H1 (cell line): ENCODE data around the gene CRADD. TPM values are rescaled to one million over a fixed set of nuclear protein-coding genes. Genes with fewer than 3 reads are reported as not detected.

ENCODE experiments used
- CTCF ChIA-PET: fragments of 300-600 bp; sonication (Branson Sonifier 250); formaldehyde crosslinking; loops from one replicate; lab custom pipeline; 2021; ENCODE audit not compliant: partially characterized antibody; lab: Charles Lee
- POLR2A ChIA-PET: fragments of 300-600 bp; sonication (Branson Sonifier 250); formaldehyde crosslinking; loops from one replicate; lab custom pipeline; 2021; ENCODE audit warnings: inconsistent platforms; ENCODE audit not compliant: partially characterized antibody; lab: Charles Lee
- DNase-seq, 2 experiments: peaks; one replicate each; pipeline versions ENCODE4 v3.0.0 to v3.0.0-alpha.2; 2010 to 2022; ENCODE audit warnings: low spot score in 2 of 2, low read depth in 1 of 2, mixed read lengths in 1 of 2
- FAIRE-seq: peaks from 2 replicates; lab custom pipeline; 2011; peaks lifted over from hg19 to GRCh38; lab: Jason Lieb, UNC
- H2AFZ ChIP-seq: 2 replicates; pipeline ENCODE4 v1.8.1; 2012; ENCODE audit warnings: low read length, inconsistent platforms
- H2AK5ac ChIP-seq: 2 replicates; pipeline ENCODE4 v1.6.1; 2013; ENCODE audit warnings: low read depth, low read length
- H2BK120ac ChIP-seq: replicated peaks from 2 replicates; pipeline ENCODE3; 2013; ENCODE audit warnings: low read depth, low read length, inconsistent platforms
- H2BK12ac ChIP-seq: 2 replicates; pipeline ENCODE4 v1.6.1; 2013; ENCODE audit warnings: low read depth, low read length
- H2BK15ac ChIP-seq: 2 replicates; pipeline ENCODE4 v1.6.1; 2013; ENCODE audit warnings: low read length
- H2BK20ac ChIP-seq: 2 replicates; pipeline ENCODE4 v1.6.1; 2013; ENCODE audit warnings: low read length
- H2BK5ac ChIP-seq: 2 replicates; pipeline ENCODE4 v1.6.1; 2013; ENCODE audit warnings: low read depth, low read length
- H3K14ac ChIP-seq: 2 replicates; pipeline ENCODE4 v1.6.1; 2013; ENCODE audit warnings: inconsistent platforms; ENCODE audit not compliant: insufficient read length
- H3K18ac ChIP-seq: 2 replicates; pipeline ENCODE4 v1.6.1; 2013; ENCODE audit warnings: low read length; ENCODE audit errors: extremely low read depth
- H3K23ac ChIP-seq: 2 replicates; pipeline ENCODE4 v1.6.1; 2013; ENCODE audit warnings: inconsistent platforms; ENCODE audit not compliant: insufficient read length
- H3K23me2 ChIP-seq: 2 replicates; pipeline ENCODE4 v1.6.1; 2013; ENCODE audit warnings: low read depth, low read length
- H3K27ac ChIP-seq: 2 replicates; pipeline ENCODE4 v1.6.1; 2011; ENCODE audit warnings: low read depth, low read length, inconsistent platforms
- H3K27me3 ChIP-seq, 4 experiments: replicated peaks in 1 of 4; 1 replicate in 1 of 4; 2 replicates in 3 of 4; pipeline versions ENCODE4 v1.6.1 to v1.8.1; 2011 to 2013; ENCODE audit warnings: low read length in 3 of 4, mild to moderate bottlenecking in 3 of 4, inconsistent platforms in 2 of 4, mixed read lengths in 2 of 4, moderate library complexity in 1 of 4; ENCODE audit not compliant: control insufficient read depth in 3 of 4, insufficient read depth in 3 of 4; ENCODE audit errors: extremely low read depth in 1 of 4
- H3K36me3 ChIP-seq, 4 experiments: 2 replicates each; pipeline versions ENCODE4 v1.6.1 to v1.8.1; 2011 to 2013; ENCODE audit warnings: mild to moderate bottlenecking in 4 of 4, low read length in 3 of 4, moderate library complexity in 2 of 4, control low read depth in 1 of 4, inconsistent platforms in 1 of 4; ENCODE audit not compliant: insufficient read depth in 4 of 4, control insufficient read depth in 2 of 4
- H3K4ac ChIP-seq: replicated peaks from 2 replicates; pipeline ENCODE3; 2013; ENCODE audit warnings: low read length, low read depth, mixed read lengths, inconsistent platforms; ENCODE audit not compliant: insufficient read length
- H3K4me1 ChIP-seq, 4 experiments: replicated peaks in 1 of 4; 1 replicate in 1 of 4; 2 replicates in 3 of 4; pipeline versions ENCODE4 v1.6.1 to v1.8.1; 2011 to 2013; ENCODE audit warnings: low read length in 3 of 4, inconsistent platforms in 2 of 4, mixed read lengths in 1 of 4; ENCODE audit not compliant: insufficient read depth in 4 of 4, control insufficient read depth in 3 of 4
- H3K4me2 ChIP-seq, 2 experiments: 2 replicates each; pipeline versions ENCODE4 v1.6.1 to v1.8.1; 2011 to 2013; ENCODE audit warnings: low read depth in 2 of 2, low read length in 2 of 2, control low read depth in 1 of 2, inconsistent platforms in 1 of 2, mild to moderate bottlenecking in 1 of 2; ENCODE audit not compliant: insufficient read depth in 1 of 2
- H3K4me3 ChIP-seq, 4 experiments: fragments of 200-600, 300-600 bp in 1 of 4; sonication (generic), shearing (Covaris generic), sonication (Bioruptor Twin) in 1 of 4; 2 replicates each; pipeline versions ENCODE4 v1.5.1 to v1.8.1; 2011 to 2016; ENCODE audit warnings: low read length in 4 of 4, low read depth in 3 of 4, control low read depth in 2 of 4, inconsistent platforms in 2 of 4, mild to moderate bottlenecking in 2 of 4, mixed read lengths in 1 of 4, moderate library complexity in 1 of 4; ENCODE audit not compliant: insufficient read depth in 2 of 4; ENCODE audit errors: extremely low read depth in 1 of 4
- H3K56ac ChIP-seq: replicated peaks from 2 replicates; pipeline ENCODE3; 2013; ENCODE audit warnings: low read depth, mild to moderate bottlenecking, mixed read lengths, low read length, inconsistent platforms; ENCODE audit not compliant: insufficient read length
- H3K79me1 ChIP-seq: 2 replicates; pipeline ENCODE4 v1.6.1; 2013; ENCODE audit warnings: low read depth, low read length, control low read depth
- H3K79me2 ChIP-seq, 2 experiments: 2 replicates each; pipeline versions ENCODE4 v1.6.1 to v1.8.1; 2012 to 2013; ENCODE audit warnings: low read length in 2 of 2, mild to moderate bottlenecking in 2 of 2, inconsistent platforms in 1 of 2; ENCODE audit not compliant: insufficient read depth in 2 of 2, control insufficient read depth in 1 of 2
- H3K9ac ChIP-seq, 4 experiments: replicated peaks in 1 of 4; 1 replicate in 1 of 4; 2 replicates in 3 of 4; pipeline versions ENCODE4 v1.6.1 to v1.8.1; 2011 to 2013; ENCODE audit warnings: low read depth in 3 of 4, low read length in 3 of 4, control low read depth in 2 of 4, mild to moderate bottlenecking in 2 of 4, moderate library complexity in 2 of 4, inconsistent platforms in 1 of 4; ENCODE audit errors: extremely low read depth in 1 of 4
- H3K9me3 ChIP-seq, 2 experiments: 2 replicates each; pipeline versions ENCODE4 v1.6.1 to v1.8.1; 2012 to 2013; ENCODE audit warnings: mild to moderate bottlenecking in 2 of 2, moderate library complexity in 2 of 2, control low read depth in 1 of 2, inconsistent platforms in 1 of 2, low read depth in 1 of 2, low read length in 1 of 2, mixed read lengths in 1 of 2; ENCODE audit not compliant: insufficient read depth in 2 of 2
- H4K20me1 ChIP-seq, 2 experiments: replicated peaks in 1 of 2; 2 replicates each; pipeline versions ENCODE3 to v1.8.1; 2011 to 2013; ENCODE audit warnings: inconsistent platforms in 2 of 2, low read length in 2 of 2, mild to moderate bottlenecking in 1 of 2; ENCODE audit not compliant: insufficient read depth in 2 of 2, control insufficient read depth in 1 of 2
- H4K5ac ChIP-seq: 2 replicates; pipeline ENCODE4 v1.6.1; 2013; ENCODE audit warnings: low read length, low read depth, mixed read lengths, inconsistent platforms; ENCODE audit not compliant: insufficient read length
- H4K8ac ChIP-seq: 2 replicates; pipeline ENCODE4 v1.8.0; 2013; ENCODE audit warnings: mild to moderate bottlenecking, moderate library complexity, low read length, inconsistent platforms; ENCODE audit not compliant: insufficient read depth; ENCODE audit errors: extremely low read depth
- H4K91ac ChIP-seq: replicated peaks from 2 replicates; pipeline ENCODE3; 2013; ENCODE audit warnings: low read length, mixed read lengths, inconsistent platforms; ENCODE audit not compliant: insufficient read length
- CBX8 ChIP-seq: fragments of 300-800, 300-1000 bp; sonication (generic); IDR thresholded peaks from 2 replicates; pipeline ENCODE4 v1.7.1; 2016; ENCODE audit warnings: low read depth, low read length, borderline replicate concordance
- CEBPB ChIP-seq: IDR thresholded peaks from 2 replicates; pipeline ENCODE4 v1.6.1; 2012; ENCODE audit warnings: low read depth, low read length
- CHD2 ChIP-seq: IDR thresholded peaks from 2 replicates; pipeline ENCODE4 v1.6.1; 2012; ENCODE audit warnings: low read length, improper control_type of control experiment
- GTF2F1 ChIP-seq: IDR thresholded peaks from 2 replicates; pipeline ENCODE4 v1.6.1; 2012; ENCODE audit warnings: low read depth, low read length, improper control_type of control experiment, borderline replicate concordance
- KDM4A ChIP-seq: IDR thresholded peaks from one replicate; pipeline ENCODE4 v1.7.1; 2012; ENCODE audit warnings: low read depth, mild to moderate bottlenecking, moderate library complexity, low read length, inconsistent platforms; ENCODE audit not compliant: severe bottlenecking
- KDM5A ChIP-seq: fragments of 200-600 bp; IDR thresholded peaks from 2 replicates; pipeline ENCODE4 v1.7.1; 2012; ENCODE audit warnings: mild to moderate bottlenecking, low read length, inconsistent platforms, mixed read lengths
- POU5F1 ChIP-seq: IDR thresholded peaks from 2 replicates; pipeline ENCODE4 v1.6.1; 2011; ENCODE audit warnings: low read depth, mild to moderate bottlenecking, low read length, moderate library complexity
- RFX5 ChIP-seq: IDR thresholded peaks from 2 replicates; pipeline ENCODE4 v1.6.1; 2011; ENCODE audit warnings: low read depth, low read length, improper control_type of control experiment, borderline replicate concordance
- SP1 ChIP-seq: IDR thresholded peaks from 2 replicates; pipeline ENCODE4 v1.6.1; 2011; ENCODE audit warnings: low read depth, low read length
- SUZ12 ChIP-seq: fragments of 200-600 bp; sonication (generic); IDR thresholded peaks from 2 replicates; pipeline ENCODE4 v1.6.1; 2012; ENCODE audit warnings: mild to moderate bottlenecking, inconsistent platforms, low read length, moderate library complexity, mixed read lengths
- TBP ChIP-seq: IDR thresholded peaks from 2 replicates; pipeline ENCODE4 v1.6.1; 2011; ENCODE audit warnings: low read depth, low read length, improper control_type of control experiment
- TEAD4 ChIP-seq: IDR thresholded peaks from 2 replicates; pipeline ENCODE4 v1.6.1; 2012; ENCODE audit warnings: low read depth, low read length, inconsistent platforms, mixed read lengths
- WGBS, 2 experiments: shearing (Covaris generic) in 1 of 2; methylation state at CpG; one replicate each; pipeline versions ENCODE4 v1.1.6 to v1.1.7; 2013 to 2015; ENCODE audit warnings: low lambda C conversion rate in 2 of 2, mixed read lengths in 2 of 2, inconsistent platforms in 1 of 2, low coverage in 1 of 2, missing lambda C conversion rate in 1 of 2; ENCODE audit not compliant: insufficient replicate concordance in 2 of 2, insufficient coverage in 1 of 2, insufficient read length in 1 of 2; ENCODE audit errors: extremely low coverage in 1 of 2, missing lambda C conversion rate in 1 of 2; 5-methylcytosine and 5-hydroxymethylcytosine counted together
- polyA plus RNA-seq, 7 experiments: library from polyadenylated mRNA; depleted of rRNA in 3 of 7; stranded (reverse) in 5 of 7; unstranded in 2 of 7; fragments of >200 nt in 5 of 7; fragments of 200-250 nt in 2 of 7; gene quantifications; 1 replicate in 5 of 7; 2 replicates in 1 of 7; 4 replicates in 1 of 7; pipeline versions ENCODE4 v1.2.1 to v1.2.3, GENCODE V29; 2011 to 2013; ENCODE audit warnings: missing spikeins in 2 of 7, mixed read lengths in 2 of 7
- total RNA-seq: library from RNA; stranded (reverse); fragmentation: NEBNext Ultra II Directional; extraction: Animal tissue kit (Norgen Biotek cat#: 25700); gene quantifications from 2 replicates; pipeline ENCODE4 v1.2.1, GENCODE V29; 2021

CRADD gene
- total and polyA plus RNA-seq, 2 of the 8 experiments (the other 6 are each of a cell fraction or from before 2014, with no cell fraction given): 8.1 to 15.4 TPM

DNA sequence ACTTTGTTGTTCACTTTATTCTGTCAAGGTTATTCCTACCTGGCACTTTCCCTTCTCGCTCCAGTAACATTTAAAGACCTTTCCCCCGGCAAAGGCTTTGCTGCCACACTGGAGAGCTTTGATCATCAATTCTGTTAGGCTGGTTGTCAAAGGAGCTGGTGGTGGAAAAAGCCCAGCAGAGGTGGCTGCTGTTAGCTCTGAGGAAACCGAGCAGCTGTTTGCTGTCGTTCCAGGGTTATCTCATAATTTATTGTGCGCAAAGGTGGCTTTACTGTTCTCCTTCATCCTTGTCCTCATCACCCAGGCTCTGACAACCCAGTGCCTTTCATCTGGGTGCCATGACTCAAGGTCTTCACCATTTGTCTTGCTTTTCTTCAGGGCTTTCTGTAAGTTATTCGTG, 38.2 kb upstream of the CRADD start:
- DNase-seq: peak in 1 of 2 experiments; percentile 14
- H3K79me1 ChIP-seq: no peaks in the 10 kb centered on the region
- H2BK5ac ChIP-seq: no peak overlapping the region
- no peaks in the 10 kb centered on the region; a peak in 1 of 7 replicates for H3K4me1 ChIP-seq
- no peaks in the 10 kb centered on the region for H3K79me2 ChIP-seq
- no peak overlapping the region for H2BK12ac ChIP-seq
- H4K20me1 ChIP-seq: no peaks in the 10 kb centered on the region
- ChIA-PET POLR2A (no interaction called here), CTCF (interaction anchor here (1.3 kb wide), 1 partner anchor 68 kb away, joined by 3 read pairs; no protein-coding TSS in a partner anchor)
- WGBS, 2 experiments: 94% methylated on average over 6 of the region's 6 CpGs; no CpG with 5 or more reads in 1 of the 2 experiments
- no peak overlapping the region for H4K8ac ChIP-seq
- H2AFZ ChIP-seq: no peak overlapping the region
- H3K14ac ChIP-seq: no peak overlapping the region
- no peak overlapping the region for H3K27ac ChIP-seq
- no peak overlapping the region for H3K4ac ChIP-seq
- H4K91ac ChIP-seq: no peak overlapping the region
- no peak for FAIRE-seq
- no peak overlapping the region for H3K4me3 ChIP-seq
- TF ChIP-seq TBP (no peak), SP1 (no peak), CEBPB (no peak), KDM4A (no peak), CBX8 (no peak), TEAD4 (no peak), CHD2 (no peak), KDM5A (no peak), POU5F1 (no peak), GTF2F1 (no peak), SUZ12 (no peak), RFX5 (no peak)
- peaks cover 1% of the 10 kb centered on the region; the same call in 1 of the 2 replicates for H3K23me2 ChIP-seq
- no peaks in the 10 kb centered on the region for H3K36me3 ChIP-seq
- H3K9ac ChIP-seq: no peak overlapping the region
- no peak overlapping the region for H2BK120ac ChIP-seq
- H3K4me2 ChIP-seq: no peak overlapping the region
- no peak overlapping the region for H3K18ac ChIP-seq
- no peaks in the 10 kb centered on the region for H3K27me3 ChIP-seq
- H2AK5ac ChIP-seq: no peak overlapping the region
- no peaks in the 10 kb centered on the region for H3K9me3 ChIP-seq
- H4K5ac ChIP-seq: no peak overlapping the region
- no peak overlapping the region for H3K23ac ChIP-seq
- no peak overlapping the region for H3K56ac ChIP-seq
- H2BK15ac ChIP-seq: no peak overlapping the region
- H2BK20ac ChIP-seq: no peak overlapping the region
